ENCODE measurements around the gene GABARAPL1. TPM values are rescaled to one million over a fixed set of nuclear protein-coding genes. Genes with fewer than 3 reads are reported as not detected.

Gene GABARAPL1
- total RNA-seq, 1 experiment from 2014 or later: 55.6 TPM

GRCh38 chr12:10184261-10184843 is 28.3 kb upstream of the GABARAPL1 start:
- Histone ChIP-seq H2AK5ac (ENCODE audit: insufficient read length, low read length) (no peak overlapping the region), H3T11ph (ENCODE audit: low read length) (no peak overlapping the region), H2BK20ac (ENCODE audit: low read depth, low read length, poor library complexity, severe bottlenecking) (no peak overlapping the region), H3K27me3 (ENCODE audit: insufficient read depth, low read length) (no peaks in the 10 kb centered on the region), H3K4ac (ENCODE audit: low read depth, low read length) (no peak overlapping the region), H3K56ac (ENCODE audit: insufficient read length, low read depth, low read length) (no peak overlapping the region), H2BK120ac (ENCODE audit: low read depth, low read length, poor library complexity, severe bottlenecking) (no peak overlapping the region), H2AFZ (ENCODE audit: low read length) (no peak overlapping the region), H4K5ac (ENCODE audit: insufficient read length, low read depth, low read length) (no peak overlapping the region), H3K9ac (ENCODE audit: extremely low read depth, insufficient read length, low read length) (no peak overlapping the region), H3K4me1 (ENCODE audit: insufficient read depth, low read length) (no peaks in the 10 kb centered on the region), H4K8ac (replicated peaks; ENCODE audit: insufficient read length, low read depth, low read length) (no peak overlapping the region), H2BK5ac (ENCODE audit: insufficient read length, low read length) (no peak overlapping the region), H3K18ac (ENCODE audit: insufficient read length, low read depth, low read length) (no peak overlapping the region), H2BK12ac (ENCODE audit: insufficient read length, low read depth, low read length) (no peak overlapping the region), H3K79me1 (ENCODE audit: insufficient read depth, low read depth, low read length, poor library complexity, severe bottlenecking) (no peaks in the 10 kb centered on the region), H4K20me1 (ENCODE audit: control insufficient read depth, insufficient read depth, insufficient read length) (no peaks in the 10 kb centered on the region), H3K23me2 (ENCODE audit: insufficient read length, low read depth, low read length, poor library complexity, severe bottlenecking) (no peaks in the 10 kb centered on the region), H3K4me2 (ENCODE audit: insufficient read depth, insufficient read length, low read length) (no peak overlapping the region), H3K14ac (ENCODE audit: insufficient read depth, low read length) (no peak overlapping the region), H4K91ac (ENCODE audit: insufficient read length, low read depth, low read length) (no peak overlapping the region), H3K23ac (ENCODE audit: insufficient read length, low read depth, low read length) (no peak overlapping the region), H2BK15ac (ENCODE audit: low read depth, low read length) (no peak overlapping the region), H3K9me3 (ENCODE audit: control insufficient read depth, low read depth, low read length) (no peaks in the 10 kb centered on the region), H3K27ac (ENCODE audit: insufficient read length, low read depth, low read length) (no peak overlapping the region), H3K79me2 (ENCODE audit: insufficient read depth, low read length) (no peaks in the 10 kb centered on the region)
- Mint-ChIP-seq H3K4me1 (peaks cover 5 to 6% of the 10 kb centered on the region in 2 experiments; a peak in 3 of 4 replicates), H3K27ac (no peak overlapping the region), H3K36me3 (ENCODE audit: insufficient read depth in 1 of 3, low read depth in 3 of 3) (peaks cover 0 to 4% (median 0%) of the 10 kb centered on the region in 3 experiments; a peak in 1 of 7 replicates), H3K9me3 (peaks cover 0 to 2% of the 10 kb centered on the region in 2 experiments; a peak in 1 of 5 replicates), H3K4me3 (no peak overlapping the region), H3K27me3 (ENCODE audit: low read depth) (no peaks in the 10 kb centered on the region)
- no peak for TF ChIP-seq CTCF (conservative IDR thresholded peaks at IDR 0.05)
- no peak for DNase-seq
- no CpG with 5 or more reads among the region's 7 CpGs for WGBS (ENCODE audit: extremely low coverage, insufficient read length, low lambda C conversion rate)
